Coronary artery (tissue), 2 donors: ENCODE results near the gene ARHGAP22.

Source experiments
- DNase-seq: peaks from one replicate; pipeline ENCODE4 v3.0.0-alpha.2; 2017; ENCODE audit warnings: low spot score
- H3K27ac ChIP-seq, 2 donors: fragments of 200-600 bp; sonication (generic); one replicate each; pipeline ENCODE4 v1.5.1; 2016 to 2019
- H3K4me3 ChIP-seq: fragments of 200-600 bp; sonication (generic); 2 replicates; pipeline ENCODE4 v1.5.1; 2016; ENCODE audit warnings: mild to moderate bottlenecking, moderate library complexity
- CTCF ChIP-seq: fragments of 200-600 bp; sonication (generic); IDR thresholded peaks from one replicate; pipeline ENCODE4 v1.5.1; 2019; ENCODE audit warnings: antibody characterized with exemption

The ARHGAP22 gene

DNA sequence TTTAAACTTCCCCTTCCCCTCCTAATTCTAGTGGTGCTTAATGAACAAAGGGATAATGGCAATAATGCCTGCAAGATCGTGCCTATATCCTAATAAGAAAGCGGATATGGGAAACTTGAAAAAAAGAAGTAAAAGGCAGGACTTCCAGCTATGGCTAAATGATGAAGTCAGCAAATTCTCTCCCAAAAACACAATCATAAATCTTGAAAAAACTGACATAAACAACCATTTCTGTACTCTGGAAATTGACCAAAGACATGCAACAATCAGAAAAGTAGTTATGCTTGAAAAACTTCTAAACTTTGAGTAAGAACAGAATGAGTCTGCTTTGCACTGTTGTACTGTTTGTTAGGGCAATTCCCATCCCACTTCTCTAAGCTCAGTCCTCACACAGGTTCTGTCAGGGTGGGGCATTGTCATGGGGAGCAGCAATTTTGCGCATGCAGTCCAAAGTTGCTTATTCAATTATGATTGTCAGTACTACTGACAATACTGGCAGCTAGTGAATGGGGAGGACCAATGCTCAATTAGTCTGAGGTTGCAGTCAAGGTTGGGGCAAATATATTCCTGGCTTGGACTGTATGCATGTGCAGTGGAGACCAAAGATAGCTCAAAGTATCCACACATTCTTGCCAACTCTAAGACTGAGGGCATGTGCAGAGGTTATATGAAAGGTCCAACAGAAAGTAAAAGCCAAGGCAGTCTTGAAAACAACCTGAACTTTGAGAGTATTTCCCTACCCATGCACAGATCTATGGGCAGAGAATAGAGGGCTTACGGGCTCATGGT is 34.1 kb upstream of the ARHGAP22 start:
- DNase-seq = no peak
- TF ChIP-seq CTCF = no peak
- Histone ChIP-seq H3K4me3 (no peak overlapping the region), H3K27ac (peak overlapping the region in 1 of 2 donors; percentile 46)

GRCh38 chr10:48638158-48638557 is 33.3 kb upstream of the ARHGAP22 start:
- no peak for DNase-seq
- no peak for TF ChIP-seq CTCF
- Histone ChIP-seq H3K4me3 (no peak overlapping the region), H3K27ac (peak overlapping the region in 1 of 2 donors; percentile 48)

GRCh38 chr10:48636901-48637300 is 32.0 kb upstream of the ARHGAP22 start:
- H3K27ac ChIP-seq = no peak overlapping the region
- no peak for DNase-seq
- TF ChIP-seq CTCF = no peak
- H3K4me3 ChIP-seq = no peak overlapping the region

DNA sequence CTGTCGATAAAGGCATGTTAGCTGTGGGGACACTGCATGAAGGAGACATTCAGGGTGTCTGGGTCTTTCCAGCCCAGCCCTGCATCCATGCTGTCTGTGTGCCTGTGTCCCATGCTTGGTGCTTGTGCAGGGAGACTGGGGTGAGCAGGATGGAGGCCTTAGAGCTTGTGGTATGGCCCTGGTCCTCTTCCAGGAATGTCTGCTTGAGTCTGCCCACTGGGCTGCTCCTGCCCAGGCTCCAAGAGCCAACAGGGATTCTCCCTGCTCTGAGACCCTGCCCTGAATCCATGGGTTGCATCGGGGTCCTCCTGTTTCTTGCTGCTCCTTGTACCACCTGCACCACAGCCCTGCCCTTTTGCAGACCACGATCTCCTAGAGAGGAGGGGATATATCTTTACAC is 31.4 kb upstream of the ARHGAP22 start:
- DNase-seq = no peak
- TF ChIP-seq CTCF = no peak
- Histone ChIP-seq H3K4me3 (no peak overlapping the region), H3K27ac (no peak overlapping the region)

DNA sequence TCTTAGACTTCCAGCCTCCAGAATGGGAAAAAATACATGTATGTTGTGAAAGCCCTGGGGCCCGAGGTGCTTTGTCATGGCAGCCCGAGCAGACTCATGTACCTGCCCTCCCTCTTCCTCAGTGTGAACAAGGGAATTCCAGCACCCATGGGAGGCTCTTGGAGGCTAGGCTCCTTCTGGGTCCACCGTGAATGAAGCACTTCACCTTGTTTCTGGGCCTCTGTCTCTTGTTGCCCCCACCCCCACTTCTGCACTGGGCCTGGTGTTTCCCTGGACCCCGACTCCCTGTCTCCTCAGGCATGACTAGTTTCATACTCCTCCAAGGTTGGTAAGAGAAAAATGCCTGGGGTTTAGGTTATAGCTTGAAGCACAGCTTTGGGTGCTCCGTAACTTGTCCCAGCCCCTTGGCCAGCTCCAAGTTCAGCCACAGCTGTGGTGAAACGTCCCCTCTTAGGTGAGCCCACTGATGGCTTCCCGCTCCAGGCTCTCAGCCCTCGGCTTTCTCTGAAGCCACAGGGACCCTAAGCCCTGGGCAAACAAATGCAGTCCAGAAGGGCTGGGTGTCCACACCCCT is 30.2 kb upstream of the ARHGAP22 start:
- TF ChIP-seq CTCF = no peak
- H3K27ac ChIP-seq = peak overlapping the region; percentile 57 to 70
- H3K4me3 ChIP-seq = no peak overlapping the region
- peak; percentile 66 for DNase-seq

GRCh38 chr10:48634198-48634983 is 29.5 kb upstream of the ARHGAP22 start:
- peak; percentile 76 for DNase-seq
- no peak for TF ChIP-seq CTCF
- Histone ChIP-seq H3K27ac (peak overlapping the region; percentile 57 to 70), H3K4me3 (peak overlapping the region; percentile 32)
